Right lobe of liver (tissue), 6 donors: ENCODE measurements around the gene EPS8L1. TPM values are rescaled to one million over a fixed set of nuclear protein-coding genes. Genes with fewer than 3 reads are reported as not detected.

Source experiments
- ATAC-seq, 4 donors: fragments of 200-7000 bp; cut with Tn5 transposase; one replicate each; pipeline ENCODE4 v1.9.1; 2020; ENCODE audit warnings: mild to moderate bottlenecking in 4 of 4, moderate library complexity in 4 of 4
- DNase-seq, 3 donors: peaks; one replicate each; pipeline ENCODE4 v3.0.0-alpha.2; 2020
- H3K27ac ChIP-seq, 3 donors: fragments of 200-600 bp; one replicate each; pipeline ENCODE4 v1.8.0; 2022
- H3K27me3 ChIP-seq, 2 donors: fragments of 200-600 bp; one replicate each; pipeline ENCODE4 v1.8.0; 2022
- H3K36me3 ChIP-seq, 4 donors: fragments of 200-600 bp; sonication (generic) in 1 of 4; one replicate each; pipeline versions ENCODE4 v1.5.1 to v1.8.0; 2017 to 2022; ENCODE audit warnings: control low read depth in 1 of 4
- H3K4me1 ChIP-seq, 4 donors: fragments of 200-600 bp; sonication (generic) in 1 of 4; one replicate each; pipeline versions ENCODE4 v1.5.1 to v1.8.0; 2017 to 2022; ENCODE audit warnings: control low read depth in 1 of 4
- H3K4me3 ChIP-seq, 3 donors: fragments of 200-600 bp; one replicate each; pipeline ENCODE4 v1.8.0; 2022
- H3K9me3 ChIP-seq, 4 donors: fragments of 200-600 bp; sonication (generic) in 1 of 4; one replicate each; pipeline versions ENCODE4 v1.5.1 to v1.8.0; 2017 to 2022; ENCODE audit warnings: control low read depth in 1 of 4
- CTCF ChIP-seq, 4 donors: fragments of 200-600 bp in 3 of 4; fragments of 450-650 bp in 1 of 4; IDR thresholded peaks; one replicate each; pipeline versions ENCODE4 v1.5.1 to v1.8.0; 2016 to 2022; ENCODE audit warnings: antibody characterized with exemption in 4 of 4, mild to moderate bottlenecking in 2 of 4
- POLR2A ChIP-seq: fragments of 450-650 bp; IDR thresholded peaks from one replicate; pipeline ENCODE4 v1.6.1; 2017; ENCODE audit warnings: antibody characterized with exemption, mild to moderate bottlenecking
- WGBS: methylation state at CpG from one replicate; pipeline ENCODE4 v1.1.6; 2018; ENCODE audit warnings: low coverage, low lambda C conversion rate; ENCODE audit not compliant: insufficient coverage; ENCODE audit errors: missing lambda C conversion rate; 5-methylcytosine and 5-hydroxymethylcytosine counted together
- intact Hi-C, 2 donors: fragments of 100-400 bp; cut with DNase I; formaldehyde crosslinking; loops; one replicate each; pipeline versions ENCODE4 v1.11.2 to v1.14.1; 2022
- total RNA-seq, 6 experiments: library from RNA; depleted of rRNA in 2 of 6; stranded (reverse); fragments of >200 nt in 2 of 6; fragmentation: NEBNext Ultra II Directional in 3 of 6; extraction: Animal tissue kit (Norgen Biotek cat#: 25700) in 3 of 6; gene quantifications; one replicate each; pipeline versions ENCODE4 v1.1.0 to v1.2.4, GENCODE V29; 2016 to 2023
- donor health status: DM: no; HTN: yes; CAD: no.
- donor health status: DM: no; HTN: no; CAD: no.
- donor health status: DM: no; HTN: no; CAD: no.
- donor health status: DM: no; HTN: yes; CAD: no.
- donor health status: DM: no; HTN: yes; CAD: no.

EPS8L1 gene
- total RNA-seq, 6 experiments from 2014 or later = 0.49 to 2.4 (median 1.2) TPM

GRCh38 chr19:55077106-55077505, 1.4 kb downstream of the EPS8L1 start:
- Histone ChIP-seq H3K27me3 (peaks cover 0 to 6% of the 10 kb centered on the region in 2 donors), H3K9me3 (no peaks in the 10 kb centered on the region), H3K27ac (no peak overlapping the region), H3K4me1 (peaks cover 0 to 8% (median 0%) of the 10 kb centered on the region in 4 donors), H3K36me3 (no peaks in the 10 kb centered on the region), H3K4me3 (no peak overlapping the region)
- 67% methylated on average over 2 of the region's 2 CpGs for WGBS
- TF ChIP-seq CTCF (IDR thresholded peaks at IDR 0.05) (no peak), POLR2A (no peak)
- ATAC-seq (no peak), DNase-seq (no peak)
- intact Hi-C loops = no loop called here

- Histone ChIP-seq H3K4me3 (no peak overlapping the region), H3K27me3 (peaks cover 0 to 8% of the 10 kb centered on the region in 2 donors), H3K27ac (no peak overlapping the region), H3K36me3 (no peaks in the 10 kb centered on the region), H3K9me3 (no peaks in the 10 kb centered on the region), H3K4me1 (peaks cover 0 to 8% (median 0%) of the 10 kb centered on the region in 4 donors)
- WGBS = no CpG with 5 or more reads among the region's 5 CpGs
- no peak for TF ChIP-seq CTCF (IDR thresholded peaks at IDR 0.05)
- TF ChIP-seq POLR2A = no peak
- intact Hi-C loops = no loop called here
- no peak for ATAC-seq
- no peak for DNase-seq
Observed at GRCh38 chr19:55078996-55079395, 3.3 kb downstream of the EPS8L1 start.

GRCh38 chr19:55079400-55080038, 3.9 kb downstream of the EPS8L1 start:
- H3K4me3 ChIP-seq = no peak overlapping the region
- H3K36me3 ChIP-seq = no peaks in the 10 kb centered on the region
- TF ChIP-seq POLR2A (no peak), CTCF (IDR thresholded peaks at IDR 0.05) (no peak)
- H3K4me1 ChIP-seq = peaks cover 0 to 8% (median 0%) of the 10 kb centered on the region in 4 donors
- H3K27me3 ChIP-seq = peaks cover 0 to 8% of the 10 kb centered on the region in 2 donors
- ATAC-seq (no peak), DNase-seq (peak in 1 of 3 donors; percentile 19)
- H3K9me3 ChIP-seq = no peaks in the 10 kb centered on the region
- 58% methylated on average over 6 of the region's 19 CpGs for WGBS
- no peak overlapping the region for H3K27ac ChIP-seq
- intact Hi-C loops = no loop called here

- Histone ChIP-seq H3K27me3 (peaks cover 0 to 8% of the 10 kb centered on the region in 2 donors), H3K27ac (no peak overlapping the region), H3K4me3 (peak overlapping the region in 1 of 3 donors; percentile 38), H3K9me3 (no peaks in the 10 kb centered on the region), H3K4me1 (peaks cover 0 to 8% (median 0%) of the 10 kb centered on the region in 4 donors), H3K36me3 (no peaks in the 10 kb centered on the region)
- ATAC-seq (peak; percentile 52 to 74 (median 68)), DNase-seq (peak in 2 of 3 donors; percentile 51 to 66)
- intact Hi-C loops = no loop called here
- WGBS = 8% methylated on average over 26 of the region's 55 CpGs
- no peak for TF ChIP-seq CTCF (IDR thresholded peaks at IDR 0.05)
- TF ChIP-seq POLR2A = no peak
Observed at GRCh38 chr19:55080121-55080967, 4.7 kb downstream of the EPS8L1 start.
